ENCODE measurements around the gene NAP1L2.
"Not testable (repeated sequence)": the region's sequence is repeated elsewhere in the genome, so short reads cannot be mapped to it uniquely, and the experiment has no call there.

NAP1L2 gene, protein sequence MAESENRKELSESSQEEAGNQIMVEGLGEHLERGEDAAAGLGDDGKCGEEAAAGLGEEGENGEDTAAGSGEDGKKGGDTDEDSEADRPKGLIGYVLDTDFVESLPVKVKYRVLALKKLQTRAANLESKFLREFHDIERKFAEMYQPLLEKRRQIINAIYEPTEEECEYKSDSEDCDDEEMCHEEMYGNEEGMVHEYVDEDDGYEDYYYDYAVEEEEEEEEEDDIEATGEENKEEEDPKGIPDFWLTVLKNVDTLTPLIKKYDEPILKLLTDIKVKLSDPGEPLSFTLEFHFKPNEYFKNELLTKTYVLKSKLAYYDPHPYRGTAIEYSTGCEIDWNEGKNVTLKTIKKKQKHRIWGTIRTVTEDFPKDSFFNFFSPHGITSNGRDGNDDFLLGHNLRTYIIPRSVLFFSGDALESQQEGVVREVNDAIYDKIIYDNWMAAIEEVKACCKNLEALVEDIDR

DNA sequence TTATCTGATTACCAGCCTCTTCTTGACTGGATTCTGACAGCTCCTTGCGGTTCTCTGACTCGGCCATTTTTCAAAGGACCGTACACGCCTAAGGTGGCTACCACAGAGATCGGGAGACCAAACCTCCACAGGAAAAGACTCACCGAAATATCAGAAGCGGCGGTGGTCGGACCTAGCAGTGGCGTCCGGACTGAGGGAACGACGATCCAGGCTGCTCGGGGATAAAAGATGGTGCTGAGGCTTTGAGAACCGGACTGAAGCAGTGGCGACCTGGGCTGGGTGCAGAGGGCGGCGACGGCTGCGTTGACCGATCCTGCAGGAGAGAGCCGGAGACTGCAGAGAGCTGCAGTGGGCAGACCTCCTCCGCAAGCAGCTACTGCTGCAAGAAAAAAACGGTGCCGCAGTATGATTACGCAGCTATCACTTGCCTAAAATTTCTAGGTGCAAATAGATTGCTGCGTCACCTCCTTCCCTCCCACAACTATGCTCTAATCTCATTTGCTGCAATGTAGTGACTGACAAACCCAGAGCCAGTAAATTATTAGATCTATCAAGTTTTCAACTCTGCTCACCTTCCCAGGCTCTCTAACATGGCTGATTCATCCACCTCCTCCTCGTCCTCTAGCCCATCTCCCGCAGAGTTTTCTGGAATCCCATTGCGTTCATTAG is at the start of gene NAP1L2:
Gene NAP1L2 (minus strand): TSS at position 426 of the 669 bp plus-strand sequence. CDS start 359 bp downstream, at position 67.
- no peak for DNase-seq

GRCh38 chrX:73262991-73263390 is 48.3 kb upstream of the NAP1L2 start:
- peak; percentile 20 to 22 for DNase-seq

DNA sequence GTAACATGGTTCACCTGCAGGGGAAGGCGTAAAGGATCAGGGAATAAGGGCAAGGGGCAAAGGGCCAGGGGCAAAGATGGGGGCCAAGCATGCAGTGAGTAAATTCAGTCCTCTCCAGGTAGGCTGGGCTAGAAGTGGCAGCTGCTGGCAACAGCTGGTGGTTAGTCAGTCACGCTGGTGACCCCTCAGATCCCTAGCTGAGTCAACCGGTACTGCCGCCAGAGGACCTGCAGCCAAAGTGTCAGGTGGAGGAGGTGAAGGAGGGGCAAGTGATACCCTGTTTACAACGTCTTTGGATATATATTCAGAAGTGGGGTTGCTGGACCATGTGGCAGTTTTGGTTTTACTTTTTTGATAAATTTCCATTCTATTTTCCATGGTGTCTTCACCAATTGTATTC is 24.6 kb upstream of the NAP1L2 start:
- DNase-seq: no peak

- DNase-seq: no peak
These were observed 3.0 kb upstream of the NAP1L2 start for GRCh38 chrX:73217621-73218020.

DNA sequence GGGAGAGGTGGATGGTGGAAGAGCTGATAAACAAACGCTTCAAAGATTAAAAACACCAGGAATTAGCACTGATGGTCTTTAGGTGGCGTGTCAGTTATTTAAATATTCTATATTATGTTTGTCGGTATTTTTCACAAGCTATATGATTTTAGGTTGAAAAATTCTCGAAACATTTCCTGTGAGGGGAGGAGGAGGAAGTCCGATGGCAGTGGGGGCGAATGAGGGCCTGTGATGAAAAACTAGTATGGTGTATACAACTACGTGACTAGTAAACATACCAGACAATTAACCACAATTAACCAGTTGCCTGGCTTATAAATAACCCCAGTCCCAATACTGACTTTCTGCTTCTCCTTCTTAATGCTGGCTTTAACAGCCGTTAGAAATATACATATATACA is 595 bp upstream of the NAP1L2 start:
- no peak for DNase-seq

DNA sequence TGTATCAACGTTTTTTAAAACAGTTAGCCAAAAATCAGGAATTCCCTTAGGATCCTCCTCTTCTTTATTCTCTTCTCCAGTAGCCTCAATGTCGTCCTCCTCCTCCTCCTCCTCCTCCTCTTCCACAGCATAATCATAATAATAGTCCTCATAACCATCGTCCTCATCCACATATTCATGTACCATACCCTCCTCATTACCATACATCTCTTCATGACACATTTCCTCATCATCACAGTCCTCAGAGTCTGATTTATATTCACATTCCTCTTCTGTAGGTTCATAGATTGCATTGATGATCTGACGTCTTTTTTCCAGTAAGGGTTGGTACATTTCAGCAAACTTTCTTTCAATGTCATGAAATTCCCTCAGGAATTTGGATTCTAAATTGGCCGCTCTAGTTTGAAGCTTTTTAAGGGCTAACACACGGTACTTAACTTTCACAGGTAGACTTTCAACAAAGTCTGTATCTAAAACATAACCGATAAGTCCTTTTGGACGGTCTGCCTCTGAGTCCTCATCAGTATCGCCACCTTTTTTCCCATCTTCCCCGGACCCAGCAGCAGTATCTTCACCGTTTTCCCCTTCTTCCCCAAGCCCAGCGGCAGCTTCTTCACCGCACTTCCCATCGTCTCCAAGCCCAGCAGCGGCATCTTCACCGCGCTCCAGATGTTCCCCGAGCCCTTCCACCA is 771 bp downstream of the NAP1L2 start:
- DNase-seq: no peak

DNA sequence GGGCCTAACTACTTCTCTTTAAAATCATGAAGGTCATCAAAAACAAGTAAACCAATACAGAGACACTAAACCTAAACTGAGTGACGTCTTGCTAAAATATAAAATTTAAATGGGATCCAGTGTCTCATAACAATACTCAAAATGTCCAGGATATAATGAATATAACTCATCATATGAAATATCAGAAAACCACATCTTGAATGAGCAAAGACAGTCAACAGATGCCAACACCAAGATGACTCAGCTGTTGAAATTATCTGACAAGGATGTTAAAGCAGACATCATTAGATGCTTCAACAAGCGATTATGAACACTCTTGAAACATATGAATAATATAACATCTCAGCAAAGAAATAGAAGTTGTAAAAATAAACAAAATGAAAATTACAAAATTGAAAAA is 8.3 kb downstream of the NAP1L2 start:
- no peak for DNase-seq

DNA sequence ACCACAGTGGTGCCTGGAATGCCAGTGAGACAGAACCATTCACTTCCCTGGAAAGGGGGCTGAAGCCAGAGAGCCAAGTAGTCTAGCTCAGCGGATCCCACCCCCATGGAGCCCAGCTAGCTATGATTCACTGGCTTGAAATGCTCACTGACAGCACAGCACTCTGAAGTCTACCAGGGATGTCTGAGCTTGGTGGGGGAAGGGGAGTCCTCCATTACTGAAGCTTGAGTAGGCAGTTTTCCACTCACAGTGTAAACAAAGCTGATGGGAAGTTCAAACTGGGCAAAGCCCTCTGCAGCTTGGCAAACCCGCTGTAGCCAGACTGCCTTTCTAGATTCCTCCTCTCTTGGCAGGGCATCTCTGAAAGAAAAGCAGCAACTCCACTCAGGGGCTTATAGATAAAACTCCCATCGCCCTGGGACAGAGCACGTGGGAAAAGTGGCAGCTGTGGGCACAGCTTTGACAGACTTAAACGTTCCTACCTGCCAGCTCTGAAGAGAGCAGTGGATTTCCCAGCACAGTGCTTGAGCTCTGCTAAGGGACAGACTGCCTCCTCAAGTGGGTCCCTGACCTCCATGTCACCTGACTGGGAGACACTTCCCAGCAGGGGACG is 32.0 kb downstream of the NAP1L2 start:
- no peak for DNase-seq

DNA sequence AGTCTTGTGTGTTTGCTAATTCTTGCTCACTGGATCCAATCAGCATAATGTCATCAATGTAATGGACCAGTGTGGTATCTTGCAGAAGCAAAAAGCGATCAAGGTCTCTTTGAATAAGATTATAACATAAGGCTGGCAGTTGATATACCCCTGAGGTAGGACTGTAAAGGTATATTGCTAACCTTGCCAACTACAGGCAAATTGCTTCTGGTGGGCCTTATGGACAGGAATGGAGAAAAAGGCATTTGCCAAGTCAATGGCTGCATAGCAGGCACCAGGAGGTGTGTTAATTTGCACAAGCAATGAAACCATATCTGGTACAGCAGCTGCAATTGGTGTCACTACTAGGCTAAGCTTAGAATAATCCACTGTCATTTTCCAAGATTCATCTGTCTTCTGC is 45.7 kb downstream of the NAP1L2 start:
- DNase-seq: not testable (repeated sequence)
